Fibroblast of skin of right quadriceps (primary cell): ENCODE results near the gene PLD4.
A peak's percentile ranks its signal among the peaks of the same experiment; 100 is the strongest.

Source experiments
- DNase-seq: peaks from one replicate; pipeline ENCODE4 v3.0.0-alpha.2; 2013

The PLD4 gene

GRCh38 chr14:104929268-104930230 is 4.9 kb downstream of the PLD4 start:
- DNase-seq = no peak

GRCh38 chr14:104930526-104931303 is 6.0 kb downstream of the PLD4 start:
- no peak for DNase-seq

- no peak for DNase-seq
These were observed 6.7 kb downstream of the PLD4 start for GRCh38 chr14:104931304-104931770.

GRCh38 chr14:104931771-104932675 is 7.3 kb downstream of the PLD4 start:
- no peak for DNase-seq

- DNase-seq = peak; percentile 87
These were observed 8.3 kb downstream of the PLD4 start for GRCh38 chr14:104932676-104933631.

- no peak for DNase-seq
These were observed 9.4 kb downstream of the PLD4 start for GRCh38 chr14:104933746-104934733.

- DNase-seq = no peak
These were observed 10.5 kb downstream of the PLD4 start for GRCh38 chr14:104935026-104935650.

- DNase-seq = no peak
These were observed 11.3 kb downstream of the PLD4 start for GRCh38 chr14:104935955-104936354.

GRCh38 chr14:104936361-104937155 is 11.9 kb downstream of the PLD4 start:
- DNase-seq = no peak

GRCh38 chr14:104937161-104937560 is 12.5 kb downstream of the PLD4 start:
- no peak for DNase-seq

GRCh38 chr14:104937694-104938365 is 13.2 kb downstream of the PLD4 start:
- no peak for DNase-seq

GRCh38 chr14:104938436-104938835 is 13.8 kb downstream of the PLD4 start:
- no peak for DNase-seq

- no peak for DNase-seq
These were observed 14.3 kb downstream of the PLD4 start for GRCh38 chr14:104938960-104939359.

- DNase-seq = no peak
These were observed 15.2 kb downstream of the PLD4 start for GRCh38 chr14:104939666-104940410.

GRCh38 chr14:104940526-104941150 is 16.0 kb downstream of the PLD4 start:
- DNase-seq = no peak

GRCh38 chr14:104941508-104942365 is 17.1 kb downstream of the PLD4 start:
- no peak for DNase-seq
